H9 (cell line): ENCODE results near the gene TAF1C. TPM values are rescaled to one million over a fixed set of nuclear protein-coding genes. Genes with fewer than 3 reads are reported as not detected.

Experiments
- DNase-seq: peaks from one replicate; pipeline ENCODE4 v3.0.0-alpha.2; 2017
- H2AFZ ChIP-seq: one replicate; pipeline ENCODE4 v1.6.1; 2013; ENCODE audit warnings: mild to moderate bottlenecking, low read length, control low read depth, moderate library complexity
- H2AK5ac ChIP-seq: 2 replicates; pipeline ENCODE4 v1.6.1; 2013; ENCODE audit warnings: low read length, control low read depth, mixed read lengths; ENCODE audit not compliant: insufficient read length
- H2BK120ac ChIP-seq: one replicate; pipeline ENCODE4 v1.6.1; 2013; ENCODE audit warnings: low read depth, mild to moderate bottlenecking, low read length, control low read depth, inconsistent platforms; ENCODE audit not compliant: poor library complexity, severe bottlenecking
- H2BK12ac ChIP-seq: 2 replicates; pipeline ENCODE4 v1.6.1; 2013; ENCODE audit warnings: low read length, control low read depth, mixed read lengths, low read depth; ENCODE audit not compliant: insufficient read length
- H2BK15ac ChIP-seq: 2 replicates; pipeline ENCODE4 v1.6.1; 2013; ENCODE audit warnings: low read depth, low read length, control low read depth
- H2BK20ac ChIP-seq: one replicate; pipeline ENCODE4 v1.6.1; 2013; ENCODE audit warnings: low read depth, mild to moderate bottlenecking, low read length, control low read depth, inconsistent platforms; ENCODE audit not compliant: poor library complexity, severe bottlenecking
- H2BK5ac ChIP-seq: 2 replicates; pipeline ENCODE4 v1.6.1; 2013; ENCODE audit warnings: low read length, control low read depth, mixed read lengths; ENCODE audit not compliant: insufficient read length
- H3K14ac ChIP-seq: 2 replicates; pipeline ENCODE4 v1.6.1; 2013; ENCODE audit warnings: low read length, control low read depth; ENCODE audit not compliant: insufficient read depth
- H3K18ac ChIP-seq: 2 replicates; pipeline ENCODE4 v1.6.1; 2013; ENCODE audit warnings: low read depth, mild to moderate bottlenecking, mixed read lengths, low read length, control low read depth; ENCODE audit not compliant: insufficient read length
- H3K23ac ChIP-seq: 2 replicates; pipeline ENCODE4 v1.6.1; 2013; ENCODE audit warnings: low read length, control low read depth, mixed read lengths, low read depth; ENCODE audit not compliant: insufficient read length
- H3K23me2 ChIP-seq: 2 replicates; pipeline ENCODE4 v1.6.1; 2013; ENCODE audit warnings: low read depth, mild to moderate bottlenecking, mixed read lengths, low read length, control low read depth; ENCODE audit not compliant: insufficient read length, poor library complexity, severe bottlenecking
- H3K27ac ChIP-seq: 2 replicates; pipeline ENCODE4 v1.5.1; 2013; ENCODE audit warnings: low read length, control low read depth, mixed read lengths, low read depth; ENCODE audit not compliant: insufficient read length
- H3K27me3 ChIP-seq: 2 replicates; pipeline ENCODE4 v1.6.1; 2013; ENCODE audit warnings: low read length, control low read depth, inconsistent platforms; ENCODE audit not compliant: insufficient read depth
- H3K4ac ChIP-seq: 2 replicates; pipeline ENCODE4 v1.6.1; 2013; ENCODE audit warnings: low read depth, mild to moderate bottlenecking, control low read depth, inconsistent platforms, low read length, moderate library complexity
- H3K4me1 ChIP-seq: 2 replicates; pipeline ENCODE4 v1.6.1; 2013; ENCODE audit warnings: low read length, control low read depth, inconsistent platforms; ENCODE audit not compliant: insufficient read depth
- H3K4me2 ChIP-seq: 2 replicates; pipeline ENCODE4 v1.6.1; 2013; ENCODE audit warnings: low read length, control low read depth, mixed read lengths; ENCODE audit not compliant: insufficient read length, insufficient read depth
- H3K56ac ChIP-seq: 2 replicates; pipeline ENCODE4 v1.6.1; 2013; ENCODE audit warnings: low read depth, mild to moderate bottlenecking, mixed read lengths, low read length, control low read depth; ENCODE audit not compliant: insufficient read length
- H3K79me1 ChIP-seq: 2 replicates; pipeline ENCODE4 v1.6.1; 2013; ENCODE audit warnings: low read depth, mild to moderate bottlenecking, moderate library complexity, low read length, control low read depth, inconsistent platforms; ENCODE audit not compliant: insufficient read depth, poor library complexity, severe bottlenecking
- H3K79me2 ChIP-seq: 2 replicates; pipeline ENCODE4 v1.6.1; 2013; ENCODE audit warnings: low read length, control low read depth, inconsistent platforms; ENCODE audit not compliant: insufficient read depth
- H3K9ac ChIP-seq: 2 replicates; pipeline ENCODE4 v1.6.1; 2013; ENCODE audit warnings: low read length, control low read depth, mixed read lengths; ENCODE audit not compliant: insufficient read length; ENCODE audit errors: extremely low read depth
- H3K9me3 ChIP-seq: one replicate; pipeline ENCODE4 v1.6.1; 2013; ENCODE audit warnings: low read depth, low read length, inconsistent platforms; ENCODE audit not compliant: control insufficient read depth
- H3T11ph ChIP-seq: one replicate; pipeline ENCODE4 v1.6.1; 2013; ENCODE audit warnings: mild to moderate bottlenecking, low read length, control low read depth, inconsistent platforms
- H4K20me1 ChIP-seq: one replicate; pipeline ENCODE4 v1.6.1; 2013; ENCODE audit not compliant: control insufficient read depth, insufficient read length, insufficient read depth
- H4K5ac ChIP-seq: 2 replicates; pipeline ENCODE4 v1.6.1; 2013; ENCODE audit warnings: low read depth, mild to moderate bottlenecking, mixed read lengths, low read length, control low read depth; ENCODE audit not compliant: insufficient read length
- H4K8ac ChIP-seq: replicated peaks from 2 replicates; pipeline ENCODE4 v1.6.1; 2013; ENCODE audit warnings: low read length, control low read depth, mixed read lengths, low read depth; ENCODE audit not compliant: insufficient read length
- H4K91ac ChIP-seq: 2 replicates; pipeline ENCODE4 v1.6.1; 2013; ENCODE audit warnings: low read depth, mild to moderate bottlenecking, moderate library complexity, mixed read lengths, low read length, control low read depth; ENCODE audit not compliant: insufficient read length
- H3K27ac Mint-ChIP-seq, 3 experiments: 2 replicates in 2 of 3; 3 replicates in 1 of 3; pipeline ENCODE4 v1.8.0; 2020 to 2021; ENCODE audit warnings: mixed read lengths in 3 of 3, mild to moderate bottlenecking in 1 of 3, moderate library complexity in 1 of 3
- H3K27me3 Mint-ChIP-seq: 2 replicates; pipeline ENCODE4 v1.8.0; 2021; ENCODE audit warnings: low read depth, mild to moderate bottlenecking, moderate library complexity, mixed read lengths
- H3K36me3 Mint-ChIP-seq, 3 experiments: 2 replicates in 2 of 3; 3 replicates in 1 of 3; pipeline ENCODE4 v1.8.0; 2020 to 2021; ENCODE audit warnings: low read depth in 3 of 3, mixed read lengths in 3 of 3; ENCODE audit not compliant: insufficient read depth in 1 of 3
- H3K4me1 Mint-ChIP-seq, 2 experiments: 2 replicates each; pipeline ENCODE4 v1.8.0; 2020; ENCODE audit warnings: mixed read lengths in 2 of 2
- H3K4me3 Mint-ChIP-seq, 2 experiments: 2 replicates in 1 of 2; 3 replicates in 1 of 2; pipeline ENCODE4 v1.8.0; 2020 to 2021; ENCODE audit warnings: mild to moderate bottlenecking in 2 of 2, mixed read lengths in 2 of 2, moderate library complexity in 1 of 2
- H3K9me3 Mint-ChIP-seq, 2 experiments: 2 replicates in 1 of 2; 3 replicates in 1 of 2; pipeline ENCODE4 v1.8.0; 2020; ENCODE audit warnings: mild to moderate bottlenecking in 2 of 2, mixed read lengths in 2 of 2, moderate library complexity in 1 of 2
- WGBS: extraction: QIAGEN DNeasy Blood & Tissue Kit; methylation state at CpG from one replicate; pipeline ENCODE4 v1.1.7; 2013; ENCODE audit warnings: missing lambda C conversion rate, low lambda C conversion rate, mixed read lengths; ENCODE audit not compliant: insufficient read length; ENCODE audit errors: extremely low coverage; 5-methylcytosine and 5-hydroxymethylcytosine counted together
- total RNA-seq: library from RNA; stranded (reverse); gene quantifications from 2 replicates; pipeline ENCODE4 v1.2.1, GENCODE V29; 2021
- TF ChIP-seq, protein P1 (sequence below): fragments of 200-600 bp; sonication (generic); conservative IDR thresholded peaks from 3 replicates; pipeline ENCODE4 v1.8.0; 2021; ENCODE audit warnings: antibody characterized with exemption, mild to moderate bottlenecking

TAF1C gene
- total RNA-seq, 1 experiment from 2014 or later, result 78.6 TPM

- Histone ChIP-seq H4K8ac (no peak overlapping the region), H3K79me2 (no peaks in the 10 kb centered on the region), H3K79me1 (no peaks in the 10 kb centered on the region), H4K5ac (no peak overlapping the region), H3K27me3 (no peaks in the 10 kb centered on the region), H2BK120ac (no peak overlapping the region), H3K14ac (no peak overlapping the region), H3K4me1 (no peaks in the 10 kb centered on the region), H2BK15ac (no peak overlapping the region), H2BK5ac (no peak overlapping the region), H3K9ac (no peak overlapping the region), H3K56ac (no peak overlapping the region), H3K9me3 (no peaks in the 10 kb centered on the region), H2AFZ (no peak overlapping the region), H3K27ac (no peak overlapping the region), H2BK12ac (no peak overlapping the region), H3K4ac (no peak overlapping the region), H2AK5ac (no peak overlapping the region), H3T11ph (no peak overlapping the region), H3K23me2 (no peaks in the 10 kb centered on the region), H4K91ac (no peak overlapping the region), H4K20me1 (no peaks in the 10 kb centered on the region), H2BK20ac (no peak overlapping the region), H3K23ac (no peak overlapping the region), H3K18ac (no peak overlapping the region), H3K4me2 (no peak overlapping the region)
- no peaks in the 10 kb centered on the region for H3K9me3 Mint-ChIP-seq
- no peaks in the 10 kb centered on the region for H3K36me3 Mint-ChIP-seq
- DNase-seq, result no peak
- no peak overlapping the region for H3K4me3 Mint-ChIP-seq
- WGBS, result no CpG with 5 or more reads among the region's 1 CpG
- TF ChIP-seq, protein P1, sequence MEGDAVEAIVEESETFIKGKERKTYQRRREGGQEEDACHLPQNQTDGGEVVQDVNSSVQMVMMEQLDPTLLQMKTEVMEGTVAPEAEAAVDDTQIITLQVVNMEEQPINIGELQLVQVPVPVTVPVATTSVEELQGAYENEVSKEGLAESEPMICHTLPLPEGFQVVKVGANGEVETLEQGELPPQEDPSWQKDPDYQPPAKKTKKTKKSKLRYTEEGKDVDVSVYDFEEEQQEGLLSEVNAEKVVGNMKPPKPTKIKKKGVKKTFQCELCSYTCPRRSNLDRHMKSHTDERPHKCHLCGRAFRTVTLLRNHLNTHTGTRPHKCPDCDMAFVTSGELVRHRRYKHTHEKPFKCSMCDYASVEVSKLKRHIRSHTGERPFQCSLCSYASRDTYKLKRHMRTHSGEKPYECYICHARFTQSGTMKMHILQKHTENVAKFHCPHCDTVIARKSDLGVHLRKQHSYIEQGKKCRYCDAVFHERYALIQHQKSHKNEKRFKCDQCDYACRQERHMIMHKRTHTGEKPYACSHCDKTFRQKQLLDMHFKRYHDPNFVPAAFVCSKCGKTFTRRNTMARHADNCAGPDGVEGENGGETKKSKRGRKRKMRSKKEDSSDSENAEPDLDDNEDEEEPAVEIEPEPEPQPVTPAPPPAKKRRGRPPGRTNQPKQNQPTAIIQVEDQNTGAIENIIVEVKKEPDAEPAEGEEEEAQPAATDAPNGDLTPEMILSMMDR, result no peak
- H3K27ac Mint-ChIP-seq, result no peak overlapping the region
- peaks cover 6% of the 10 kb centered on the region for H3K27me3 Mint-ChIP-seq
- peaks cover 0 to 7% of the 10 kb centered on the region in 2 experiments; a peak in 2 of 4 replicates for H3K4me1 Mint-ChIP-seq
Observed at GRCh38 chr16:84159800-84160199, 27.1 kb downstream of the TAF1C start.
